ENCODE data around the gene TTLL12.

DNA sequence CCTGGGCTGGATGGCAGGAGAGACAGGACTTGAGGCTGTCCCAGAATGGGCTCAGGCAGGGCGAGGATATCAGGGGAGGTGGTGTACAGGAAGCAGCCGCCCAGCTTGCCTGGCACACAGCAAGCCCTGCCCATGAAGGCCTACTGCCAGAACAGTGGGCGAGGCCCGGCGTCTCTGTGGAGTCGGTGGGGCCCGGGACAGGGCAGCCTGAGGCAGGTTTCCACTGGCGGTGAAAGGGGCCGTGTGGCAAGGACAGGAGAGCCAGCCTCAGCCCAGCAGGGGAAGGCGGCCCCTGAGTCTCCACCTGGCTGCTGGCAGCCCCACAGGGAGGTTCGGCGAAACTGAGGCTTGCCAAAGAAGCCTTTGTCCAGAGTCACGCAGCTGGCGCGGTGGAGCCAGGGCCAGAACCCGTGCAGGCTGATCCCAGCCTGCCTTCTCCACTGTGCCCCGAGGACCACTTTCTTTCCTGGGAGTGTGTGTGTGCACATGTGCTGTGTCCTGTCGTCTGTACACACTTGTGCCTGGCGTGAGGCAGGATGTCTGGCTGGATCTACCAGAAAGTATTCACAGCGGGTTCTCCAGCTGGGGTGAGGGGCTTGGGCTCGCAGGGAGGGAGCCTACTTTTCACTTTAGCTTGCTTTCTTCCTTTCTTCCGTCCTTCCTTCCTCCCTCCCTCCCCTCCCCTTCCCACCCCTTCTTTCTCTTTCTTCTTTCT is 34.4 kb downstream of the TTLL12 start:
- TF ChIP-seq POLR2A (IDR thresholded peaks at IDR 0.05; ENCODE audit: low read depth, low read length) (no peak), POLR2AphosphoS5 (IDR thresholded peaks at IDR 0.05; ENCODE audit: low read depth, low read length) (no peak), TAF1 (IDR thresholded peaks at IDR 0.05; ENCODE audit: borderline replicate concordance, low read depth, low read length) (no peak)

All from GM12892 (cell line).